Neuronal stem cell (in vitro differentiated cells): ENCODE results near the gene PCNA.
"Not testable (repeated sequence)": the region's sequence is repeated elsewhere in the genome, so short reads cannot be mapped to it uniquely, and the experiment has no call there.

ENCODE experiments used
- DNase-seq: peaks from one replicate; pipeline ENCODE4 v3.0.0-alpha.2; 2013; ENCODE audit warnings: low spot score
- H2AFZ ChIP-seq: one replicate; pipeline ENCODE4 v1.6.1; 2013; ENCODE audit warnings: mild to moderate bottlenecking, low read length, inconsistent platforms
- H2AK5ac ChIP-seq: 2 replicates; pipeline ENCODE4 v1.6.1; 2013; ENCODE audit warnings: low read depth, mild to moderate bottlenecking, inconsistent platforms, low read length, moderate library complexity, mixed read lengths
- H2BK120ac ChIP-seq: 2 replicates; pipeline ENCODE4 v1.6.1; 2013; ENCODE audit warnings: low read depth, mild to moderate bottlenecking, inconsistent platforms, low read length, moderate library complexity, mixed read lengths
- H2BK12ac ChIP-seq: one replicate; pipeline ENCODE4 v1.6.1; 2013; ENCODE audit warnings: low read length, inconsistent platforms
- H2BK15ac ChIP-seq: 2 replicates; pipeline ENCODE4 v1.6.1; 2013; ENCODE audit warnings: mild to moderate bottlenecking, low read length, inconsistent platforms, mixed read lengths
- H2BK5ac ChIP-seq: one replicate; pipeline ENCODE4 v1.6.1; 2013; ENCODE audit warnings: inconsistent platforms, mild to moderate bottlenecking, low read length, moderate library complexity
- H3K14ac ChIP-seq: one replicate; pipeline ENCODE4 v1.6.1; 2013; ENCODE audit warnings: low read length, inconsistent platforms
- H3K18ac ChIP-seq: 2 replicates; pipeline ENCODE4 v1.6.1; 2013; ENCODE audit warnings: low read length, inconsistent platforms
- H3K23ac ChIP-seq: 2 replicates; pipeline ENCODE4 v1.6.1; 2013; ENCODE audit warnings: low read depth, mild to moderate bottlenecking, mixed read lengths, low read length, inconsistent platforms; ENCODE audit not compliant: poor library complexity
- H3K27ac ChIP-seq: replicated peaks from 3 replicates; pipeline ENCODE4 v1.5.1; 2013; ENCODE audit warnings: low read length, inconsistent platforms
- H3K27me3 ChIP-seq, 3 experiments: 2 replicates each; pipeline ENCODE4 v1.6.1; 2013; ENCODE audit warnings: low read length in 3 of 3, mild to moderate bottlenecking in 2 of 3, inconsistent platforms in 1 of 3, low read depth in 1 of 3, mixed read lengths in 1 of 3, moderate library complexity in 1 of 3; ENCODE audit not compliant: control insufficient read depth in 3 of 3, insufficient read depth in 3 of 3
- H3K36me3 ChIP-seq, 2 donors: replicated peaks in 1 of 2; 2 replicates each; pipeline ENCODE4 v1.6.1; 2013; ENCODE audit warnings: low read length in 2 of 2; ENCODE audit not compliant: control insufficient read depth in 2 of 2, insufficient read depth in 2 of 2
- H3K4ac ChIP-seq: 2 replicates; pipeline ENCODE4 v1.6.1; 2013; ENCODE audit warnings: inconsistent platforms, mild to moderate bottlenecking, low read length, moderate library complexity
- H3K4me1 ChIP-seq, 2 donors: 1 replicate in 1 of 2; 2 replicates in 1 of 2; pipeline ENCODE4 v1.6.1; 2013; ENCODE audit warnings: low read length in 2 of 2, low read depth in 1 of 2; ENCODE audit not compliant: control insufficient read depth in 2 of 2, insufficient read depth in 1 of 2
- H3K4me2 ChIP-seq: one replicate; pipeline ENCODE4 v1.6.1; 2013; ENCODE audit warnings: mild to moderate bottlenecking, low read length, inconsistent platforms; ENCODE audit not compliant: insufficient read depth, poor library complexity, severe bottlenecking
- H3K4me3 ChIP-seq, 2 donors: 2 replicates each; pipeline ENCODE4 v1.5.1; 2013; ENCODE audit warnings: low read length in 2 of 2, mild to moderate bottlenecking in 2 of 2, inconsistent platforms in 1 of 2, moderate library complexity in 1 of 2
- H3K79me1 ChIP-seq: one replicate; pipeline ENCODE4 v1.6.1; 2013; ENCODE audit warnings: low read depth, mild to moderate bottlenecking, inconsistent platforms, low read length, moderate library complexity
- H3K9ac ChIP-seq: one replicate; pipeline ENCODE4 v1.6.1; 2013; ENCODE audit warnings: mild to moderate bottlenecking, low read depth, low read length, inconsistent platforms; ENCODE audit not compliant: poor library complexity
- H3K9me3 ChIP-seq, 2 donors: replicated peaks in 1 of 2; 2 replicates each; pipeline versions ENCODE3 to v1.6.1; 2013; ENCODE audit warnings: low read length in 2 of 2, mild to moderate bottlenecking in 2 of 2, inconsistent platforms in 1 of 2, low read depth in 1 of 2, mixed read lengths in 1 of 2, moderate library complexity in 1 of 2; ENCODE audit not compliant: control insufficient read depth in 2 of 2, insufficient read depth in 1 of 2
- H4K8ac ChIP-seq: one replicate; pipeline ENCODE4 v1.6.1; 2013; ENCODE audit warnings: low read depth, mild to moderate bottlenecking, inconsistent platforms, low read length, moderate library complexity
- H4K91ac ChIP-seq: one replicate; pipeline ENCODE4 v1.6.1; 2013; ENCODE audit warnings: low read length, low read depth, mild to moderate bottlenecking, inconsistent platforms; ENCODE audit not compliant: poor library complexity
- WGBS, 2 donors: extraction: QIAGEN DNeasy Blood & Tissue Kit; methylation state at CpG; one replicate each; pipeline ENCODE4 v1.1.7; 2013; ENCODE audit warnings: missing lambda C conversion rate in 2 of 2, mixed read lengths in 1 of 2; ENCODE audit not compliant: insufficient read length in 2 of 2, insufficient replicate concordance in 1 of 2; ENCODE audit errors: extremely low coverage in 2 of 2; 5-methylcytosine and 5-hydroxymethylcytosine counted together

PCNA gene

DNA sequence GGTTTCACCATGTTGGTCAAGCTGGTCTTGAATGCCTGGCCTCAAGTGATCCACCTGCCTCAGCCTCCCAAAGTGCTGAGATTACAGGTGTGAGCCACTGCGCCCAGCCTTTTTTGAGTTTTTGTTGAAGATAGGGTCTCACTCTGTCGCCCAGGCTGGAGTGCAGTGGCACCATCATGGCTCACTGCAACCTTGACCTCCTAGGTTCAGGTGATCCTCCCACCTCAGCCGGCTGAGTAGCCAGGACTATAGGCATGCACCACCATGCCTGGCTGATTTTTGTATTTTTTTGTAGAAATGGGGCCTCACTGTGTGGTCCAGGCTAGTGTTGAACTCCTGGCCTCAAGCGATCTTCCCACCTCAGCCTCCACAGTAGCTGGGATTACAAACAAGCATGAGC lies 47.8 kb downstream of the PCNA start:
- H2AK5ac ChIP-seq, DNase-seq, H3K4me3 ChIP-seq, H3K4me1 ChIP-seq, H3K4me2 ChIP-seq, H2BK120ac ChIP-seq, H3K14ac ChIP-seq, H3K27ac ChIP-seq, H2AFZ ChIP-seq, H3K23ac ChIP-seq, H3K18ac ChIP-seq, H2BK12ac ChIP-seq, H4K91ac ChIP-seq, H3K79me1 ChIP-seq, H3K27me3 ChIP-seq, H2BK15ac ChIP-seq, H2BK5ac ChIP-seq, H4K8ac ChIP-seq, H3K9me3 ChIP-seq, H3K4ac ChIP-seq, H3K9ac ChIP-seq, H3K36me3 ChIP-seq: not testable (repeated sequence)
- no CpG with 5 or more reads among the region's 4 CpGs for WGBS, 2 donors

DNA sequence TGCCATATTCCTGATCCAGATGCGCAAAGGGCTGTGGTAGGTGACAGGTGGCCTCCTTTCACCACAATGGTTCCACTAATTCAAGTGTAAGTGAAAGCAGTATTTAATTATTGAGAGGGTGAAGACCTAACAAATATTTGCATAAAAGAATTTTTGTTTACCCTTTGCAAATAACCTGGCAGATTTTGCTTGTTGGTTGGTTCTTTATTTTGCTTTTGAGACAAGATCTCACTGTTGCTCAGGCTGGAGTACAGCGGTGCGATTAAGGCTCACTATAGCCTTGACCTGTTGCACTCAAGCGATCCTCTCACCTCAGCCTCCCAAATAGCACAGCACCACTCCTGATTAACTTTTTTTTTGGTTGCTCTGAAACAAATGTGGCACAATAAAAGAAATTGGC lies 49.2 kb downstream of the PCNA start:
- no peak overlapping the region for H2AFZ ChIP-seq
- DNase-seq = no peak
- H3K4me2 ChIP-seq = no peak overlapping the region
- H2AK5ac ChIP-seq = no peak overlapping the region
- H3K14ac ChIP-seq = no peak overlapping the region
- no peaks in the 10 kb centered on the region for H3K9me3 ChIP-seq
- H3K9ac ChIP-seq = no peak overlapping the region
- no peaks in the 10 kb centered on the region for H3K4me1 ChIP-seq
- no peak overlapping the region for H2BK120ac ChIP-seq
- H3K4ac ChIP-seq = no peak overlapping the region
- no peak overlapping the region for H2BK12ac ChIP-seq
- no peak overlapping the region for H3K23ac ChIP-seq
- H3K27me3 ChIP-seq = no peaks in the 10 kb centered on the region
- no peak overlapping the region for H3K27ac ChIP-seq
- WGBS, 2 donors = no CpG with 5 or more reads among the region's 4 CpGs
- H4K8ac ChIP-seq = no peak overlapping the region
- no peak overlapping the region for H4K91ac ChIP-seq
- no peaks in the 10 kb centered on the region for H3K36me3 ChIP-seq
- no peak overlapping the region for H3K4me3 ChIP-seq
- H2BK15ac ChIP-seq = no peak overlapping the region
- H3K18ac ChIP-seq = no peak overlapping the region
- H3K79me1 ChIP-seq = no peaks in the 10 kb centered on the region
- no peak overlapping the region for H2BK5ac ChIP-seq

DNA sequence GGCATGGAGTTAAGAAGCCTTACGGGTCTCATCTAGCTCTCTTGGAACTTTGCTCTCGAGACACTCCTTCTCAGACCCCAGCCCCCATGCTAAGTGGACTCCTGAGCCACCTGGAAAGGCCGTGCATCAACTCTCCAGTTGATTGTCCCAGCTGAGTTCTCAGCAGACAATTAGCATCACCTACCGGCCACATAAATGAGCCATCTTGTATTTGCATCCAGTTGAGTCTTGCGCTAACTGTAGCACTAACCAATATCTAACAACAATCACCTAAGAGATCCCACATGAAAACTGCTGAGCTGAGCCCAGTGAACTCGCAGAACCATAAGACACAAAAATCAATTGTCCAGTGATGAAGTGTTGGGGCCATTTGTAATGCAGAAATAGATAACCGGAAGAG lies 49.7 kb downstream of the PCNA start:
- no peak overlapping the region for H3K9ac ChIP-seq
- no peak overlapping the region for H3K27ac ChIP-seq
- H3K9me3 ChIP-seq = no peaks in the 10 kb centered on the region
- H3K23ac ChIP-seq = no peak overlapping the region
- no peak overlapping the region for H3K4me3 ChIP-seq
- no peak overlapping the region for H3K4me2 ChIP-seq
- no peak overlapping the region for H3K14ac ChIP-seq
- H2BK120ac ChIP-seq = no peak overlapping the region
- no peak for DNase-seq
- no peaks in the 10 kb centered on the region for H3K79me1 ChIP-seq
- H3K36me3 ChIP-seq = no peaks in the 10 kb centered on the region
- no peak overlapping the region for H2AFZ ChIP-seq
- no peaks in the 10 kb centered on the region for H3K4me1 ChIP-seq
- no peak overlapping the region for H4K91ac ChIP-seq
- no peak overlapping the region for H4K8ac ChIP-seq
- H3K18ac ChIP-seq = no peak overlapping the region
- H2BK12ac ChIP-seq = no peak overlapping the region
- no peaks in the 10 kb centered on the region for H3K27me3 ChIP-seq
- H2BK5ac ChIP-seq = no peak overlapping the region
- WGBS, 2 donors = no CpG with 5 or more reads among the region's 7 CpGs
- no peak overlapping the region for H2AK5ac ChIP-seq
- H2BK15ac ChIP-seq = no peak overlapping the region
- no peak overlapping the region for H3K4ac ChIP-seq

DNA sequence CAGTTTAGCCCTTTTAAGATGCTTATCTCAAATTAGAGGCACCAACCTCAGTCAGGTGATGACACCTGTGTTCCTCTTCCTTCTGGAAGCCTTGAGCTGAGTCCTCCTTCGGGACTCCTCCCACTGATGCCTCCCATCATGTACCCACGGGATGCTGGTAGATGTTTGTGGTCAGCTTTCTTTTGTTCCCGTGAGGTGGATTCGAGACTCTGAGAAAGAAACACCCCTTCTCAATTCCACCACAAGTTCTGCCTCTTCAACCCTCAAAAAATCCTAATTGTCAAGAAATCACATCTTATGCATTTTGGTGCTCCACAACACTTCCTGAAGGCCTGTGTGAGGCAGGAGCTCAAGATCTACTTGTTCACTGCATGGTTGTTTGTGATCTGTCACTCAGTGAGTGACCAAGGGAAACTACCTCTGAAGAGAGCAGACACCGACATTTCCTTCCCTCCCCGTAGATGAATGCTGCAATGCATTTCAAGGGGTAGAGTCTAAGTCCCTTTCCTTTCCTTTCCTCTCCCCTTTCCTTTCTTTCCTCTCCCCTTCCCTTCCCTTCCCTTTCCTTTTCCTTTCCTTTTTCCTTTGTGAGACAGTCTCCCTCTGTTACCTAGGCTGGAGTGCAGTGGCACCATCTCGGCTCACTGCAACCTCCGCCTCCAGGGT lies 50.5 kb downstream of the PCNA start:
- Histone ChIP-seq H3K27me3 (no peaks in the 10 kb centered on the region), H3K4ac (no peak overlapping the region), H3K36me3 (no peaks in the 10 kb centered on the region), H2BK5ac (no peak overlapping the region), H2BK120ac (no peak overlapping the region), H3K27ac (no peak overlapping the region), H3K18ac (no peak overlapping the region), H3K4me3 (no peak overlapping the region), H3K4me1 (no peaks in the 10 kb centered on the region), H3K14ac (no peak overlapping the region), H4K91ac (no peak overlapping the region), H2AK5ac (no peak overlapping the region), H3K23ac (no peak overlapping the region), H3K9ac (no peak overlapping the region), H2BK15ac (no peak overlapping the region), H2BK12ac (no peak overlapping the region), H3K79me1 (no peaks in the 10 kb centered on the region), H4K8ac (no peak overlapping the region), H2AFZ (no peak overlapping the region), H3K9me3 (no peaks in the 10 kb centered on the region), H3K4me2 (no peak overlapping the region)
- no peak for DNase-seq
- no CpG with 5 or more reads among the region's 8 CpGs for WGBS, 2 donors
